RCC 7860 (cell line): Measurements from ENCODE around the gene ACR.

Source experiments
- DNase-seq: peaks from one replicate; pipeline ENCODE4 v3.0.0-alpha.2; 2015; ENCODE audit warnings: low spot score
- FAIRE-seq: peaks from 2 replicates; lab custom pipeline; 2012; peaks lifted over from hg19 to GRCh38; lab: Jason Lieb, UNC

Gene ACR

GRCh38 chr22:50716290-50717024, 21.5 kb upstream of the ACR start:
- FAIRE-seq (no peak), DNase-seq (no peak)

- FAIRE-seq: no peak
Measured at GRCh38 chr22:50717709-50718351, 20.2 kb upstream of the ACR start.

GRCh38 chr22:50718352-50718709, 19.7 kb upstream of the ACR start:
- FAIRE-seq: no peak
- DNase-seq: no peak

More at GRCh38 chr22:50717709-50718351, 20.2 kb upstream of the ACR start:
- no peak for DNase-seq

GRCh38 chr22:50719814-50720300, 18.1 kb upstream of the ACR start:
- DNase-seq (no peak), FAIRE-seq (no peak)

- FAIRE-seq (no peak), DNase-seq (no peak)
Measured at GRCh38 chr22:50720301-50721256, 17.4 kb upstream of the ACR start.

GRCh38 chr22:50721257-50721844, 16.7 kb upstream of the ACR start:
- DNase-seq: no peak
- no peak for FAIRE-seq

- DNase-seq: no peak
- FAIRE-seq: no peak
Measured at GRCh38 chr22:50722048-50722701, 15.8 kb upstream of the ACR start.

GRCh38 chr22:50722716-50723428, 15.1 kb upstream of the ACR start:
- FAIRE-seq (no peak), DNase-seq (no peak)

- DNase-seq (no peak), FAIRE-seq (no peak)
Measured at GRCh38 chr22:50723991-50724390, 14.0 kb upstream of the ACR start.

GRCh38 chr22:50724616-50725015, 13.4 kb upstream of the ACR start:
- no peak for DNase-seq
- FAIRE-seq: no peak

- no peak for FAIRE-seq
- DNase-seq: no peak
Measured at GRCh38 chr22:50725597-50725996, 12.4 kb upstream of the ACR start.

GRCh38 chr22:50726643-50727340, 11.2 kb upstream of the ACR start:
- no peak for DNase-seq
- no peak for FAIRE-seq

- FAIRE-seq: no peak
- DNase-seq: no peak
Measured at GRCh38 chr22:50727678-50728522, 10.1 kb upstream of the ACR start.

- no peak for FAIRE-seq
- no peak for DNase-seq
Measured at GRCh38 chr22:50728523-50728931, 9.5 kb upstream of the ACR start.

GRCh38 chr22:50729391-50730012, 8.5 kb upstream of the ACR start:
- DNase-seq: no peak
- no peak for FAIRE-seq

GRCh38 chr22:50730013-50730891, 7.8 kb upstream of the ACR start:
- FAIRE-seq (no peak), DNase-seq (no peak)
